HL-60 (cell line): ENCODE results near the gene SLC43A1.
"Not testable (repeated sequence)": the region's sequence is repeated elsewhere in the genome, so short reads cannot be mapped to it uniquely, and the experiment has no call there.

Experiments used
- DNase-seq, 2 experiments: peaks; one replicate each; pipeline ENCODE4 v3.0.0-alpha.2; 2010 to 2020; ENCODE audit warnings: low read depth in 1 of 2, low spot score in 1 of 2
- H3K27ac ChIP-seq: fragments of 250-450 bp; sonication (Bioruptor Pico); replicated peaks from 2 replicates; pipeline ENCODE4 v1.5.1; 2020; ENCODE audit warnings: mild to moderate bottlenecking, moderate library complexity
- H3K27me3 ChIP-seq: fragments of 250-450 bp; sonication (Bioruptor Pico); 2 replicates; pipeline ENCODE4 v1.5.1; 2021; ENCODE audit warnings: mild to moderate bottlenecking, moderate library complexity; ENCODE audit not compliant: insufficient read depth, poor library complexity, severe bottlenecking
- H3K4me3 ChIP-seq: replicated peaks from 2 replicates; pipeline ENCODE4 v1.5.1; 2011; ENCODE audit warnings: mild to moderate bottlenecking, control low read depth, low read length; ENCODE audit not compliant: insufficient read depth
- GABPA ChIP-seq: IDR thresholded peaks from 2 replicates; pipeline ENCODE4 v1.6.1; 2012; ENCODE audit warnings: low read depth
- POLR2AphosphoS5 ChIP-seq: IDR thresholded peaks from 2 replicates; pipeline ENCODE4 v1.6.1; 2012; ENCODE audit warnings: low read depth
- SPI1 ChIP-seq: IDR thresholded peaks from 2 replicates; pipeline ENCODE4 v1.6.1; 2012; ENCODE audit warnings: low read depth, mild to moderate bottlenecking, borderline replicate concordance
- TF ChIP-seq, protein P1 (sequence below): IDR thresholded peaks from 2 replicates; pipeline ENCODE4 v1.6.1; 2012; ENCODE audit warnings: low read depth; ENCODE audit not compliant: insufficient replicate concordance
- TF ChIP-seq, protein P2 (sequence below): IDR thresholded peaks from one replicate; pipeline ENCODE4 v1.5.1; 2011; ENCODE audit warnings: low read length, control low read depth, inconsistent platforms; ENCODE audit not compliant: insufficient read depth

SLC43A1 gene

DNA sequence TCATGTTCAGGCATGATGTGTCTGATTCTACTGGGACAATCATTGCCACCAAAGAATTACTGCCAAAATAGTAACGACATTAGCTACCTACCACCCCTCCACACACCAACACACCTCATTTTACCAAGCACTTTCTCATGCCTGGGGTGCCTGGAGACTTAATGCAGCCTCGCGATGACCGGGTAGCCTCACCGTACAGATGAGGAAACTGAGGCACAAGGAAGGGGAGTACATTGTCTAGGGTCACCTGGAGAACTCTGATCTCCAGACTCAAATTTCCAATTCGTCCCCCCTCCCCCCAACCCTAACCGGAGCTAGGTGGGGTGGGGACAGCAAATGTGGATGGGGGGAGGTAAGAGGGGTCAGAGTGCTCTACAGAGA lies 57.9 kb downstream of the SLC43A1 start:
- TF ChIP-seq, protein P1, sequence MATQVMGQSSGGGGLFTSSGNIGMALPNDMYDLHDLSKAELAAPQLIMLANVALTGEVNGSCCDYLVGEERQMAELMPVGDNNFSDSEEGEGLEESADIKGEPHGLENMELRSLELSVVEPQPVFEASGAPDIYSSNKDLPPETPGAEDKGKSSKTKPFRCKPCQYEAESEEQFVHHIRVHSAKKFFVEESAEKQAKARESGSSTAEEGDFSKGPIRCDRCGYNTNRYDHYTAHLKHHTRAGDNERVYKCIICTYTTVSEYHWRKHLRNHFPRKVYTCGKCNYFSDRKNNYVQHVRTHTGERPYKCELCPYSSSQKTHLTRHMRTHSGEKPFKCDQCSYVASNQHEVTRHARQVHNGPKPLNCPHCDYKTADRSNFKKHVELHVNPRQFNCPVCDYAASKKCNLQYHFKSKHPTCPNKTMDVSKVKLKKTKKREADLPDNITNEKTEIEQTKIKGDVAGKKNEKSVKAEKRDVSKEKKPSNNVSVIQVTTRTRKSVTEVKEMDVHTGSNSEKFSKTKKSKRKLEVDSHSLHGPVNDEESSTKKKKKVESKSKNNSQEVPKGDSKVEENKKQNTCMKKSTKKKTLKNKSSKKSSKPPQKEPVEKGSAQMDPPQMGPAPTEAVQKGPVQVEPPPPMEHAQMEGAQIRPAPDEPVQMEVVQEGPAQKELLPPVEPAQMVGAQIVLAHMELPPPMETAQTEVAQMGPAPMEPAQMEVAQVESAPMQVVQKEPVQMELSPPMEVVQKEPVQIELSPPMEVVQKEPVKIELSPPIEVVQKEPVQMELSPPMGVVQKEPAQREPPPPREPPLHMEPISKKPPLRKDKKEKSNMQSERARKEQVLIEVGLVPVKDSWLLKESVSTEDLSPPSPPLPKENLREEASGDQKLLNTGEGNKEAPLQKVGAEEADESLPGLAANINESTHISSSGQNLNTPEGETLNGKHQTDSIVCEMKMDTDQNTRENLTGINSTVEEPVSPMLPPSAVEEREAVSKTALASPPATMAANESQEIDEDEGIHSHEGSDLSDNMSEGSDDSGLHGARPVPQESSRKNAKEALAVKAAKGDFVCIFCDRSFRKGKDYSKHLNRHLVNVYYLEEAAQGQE, result no peak
- TF ChIP-seq, protein P2, sequence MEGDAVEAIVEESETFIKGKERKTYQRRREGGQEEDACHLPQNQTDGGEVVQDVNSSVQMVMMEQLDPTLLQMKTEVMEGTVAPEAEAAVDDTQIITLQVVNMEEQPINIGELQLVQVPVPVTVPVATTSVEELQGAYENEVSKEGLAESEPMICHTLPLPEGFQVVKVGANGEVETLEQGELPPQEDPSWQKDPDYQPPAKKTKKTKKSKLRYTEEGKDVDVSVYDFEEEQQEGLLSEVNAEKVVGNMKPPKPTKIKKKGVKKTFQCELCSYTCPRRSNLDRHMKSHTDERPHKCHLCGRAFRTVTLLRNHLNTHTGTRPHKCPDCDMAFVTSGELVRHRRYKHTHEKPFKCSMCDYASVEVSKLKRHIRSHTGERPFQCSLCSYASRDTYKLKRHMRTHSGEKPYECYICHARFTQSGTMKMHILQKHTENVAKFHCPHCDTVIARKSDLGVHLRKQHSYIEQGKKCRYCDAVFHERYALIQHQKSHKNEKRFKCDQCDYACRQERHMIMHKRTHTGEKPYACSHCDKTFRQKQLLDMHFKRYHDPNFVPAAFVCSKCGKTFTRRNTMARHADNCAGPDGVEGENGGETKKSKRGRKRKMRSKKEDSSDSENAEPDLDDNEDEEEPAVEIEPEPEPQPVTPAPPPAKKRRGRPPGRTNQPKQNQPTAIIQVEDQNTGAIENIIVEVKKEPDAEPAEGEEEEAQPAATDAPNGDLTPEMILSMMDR, result no peak
- TF ChIP-seq SPI1 (no peak), POLR2AphosphoS5 (no peak), GABPA (no peak)
- H3K27me3 ChIP-seq, result no peaks in the 10 kb centered on the region
- no peak overlapping the region for H3K27ac ChIP-seq
- DNase-seq, result no peak
- H3K4me3 ChIP-seq, result no peak overlapping the region

DNA sequence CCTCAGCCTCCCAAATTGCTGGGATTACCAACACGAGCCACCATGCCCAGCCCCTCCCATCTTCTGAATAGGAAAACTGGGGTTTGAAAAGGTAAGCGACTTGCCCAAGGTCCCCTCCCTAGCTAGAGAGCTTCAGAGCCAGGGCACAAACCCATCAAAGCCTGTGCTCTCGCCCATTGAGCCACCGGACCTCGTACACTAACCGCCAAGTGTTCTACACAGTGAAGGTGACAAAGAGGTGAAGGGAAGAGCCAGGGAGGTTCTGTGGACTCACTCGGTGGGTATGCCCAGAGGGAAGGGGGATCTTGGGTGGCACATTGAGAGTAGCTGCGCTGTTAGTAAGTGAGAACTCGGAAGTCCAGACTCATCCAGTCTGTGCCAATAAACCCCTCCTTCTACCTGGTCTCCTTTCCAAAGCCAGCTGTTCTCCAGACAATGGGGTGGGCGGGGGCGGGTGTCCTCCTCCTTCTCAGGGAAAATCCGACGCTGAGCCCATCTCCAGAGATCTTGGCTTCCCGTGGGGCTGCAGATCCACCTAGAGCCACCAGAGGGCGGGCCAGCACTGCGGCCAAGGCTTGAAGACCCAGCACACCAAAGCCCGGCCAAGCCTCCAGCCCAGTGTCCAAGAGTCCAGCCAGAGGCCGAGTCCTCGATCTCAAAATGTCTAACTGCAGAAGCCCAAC lies 58.4 kb downstream of the SLC43A1 start:
- Histone ChIP-seq H3K4me3 (no peak overlapping the region), H3K27me3 (no peaks in the 10 kb centered on the region), H3K27ac (no peak overlapping the region)
- peak in 1 of 2 experiments; percentile 74 for DNase-seq
- TF ChIP-seq, protein P2, result peak; percentile 98
- no peak for TF ChIP-seq SPI1

DNA sequence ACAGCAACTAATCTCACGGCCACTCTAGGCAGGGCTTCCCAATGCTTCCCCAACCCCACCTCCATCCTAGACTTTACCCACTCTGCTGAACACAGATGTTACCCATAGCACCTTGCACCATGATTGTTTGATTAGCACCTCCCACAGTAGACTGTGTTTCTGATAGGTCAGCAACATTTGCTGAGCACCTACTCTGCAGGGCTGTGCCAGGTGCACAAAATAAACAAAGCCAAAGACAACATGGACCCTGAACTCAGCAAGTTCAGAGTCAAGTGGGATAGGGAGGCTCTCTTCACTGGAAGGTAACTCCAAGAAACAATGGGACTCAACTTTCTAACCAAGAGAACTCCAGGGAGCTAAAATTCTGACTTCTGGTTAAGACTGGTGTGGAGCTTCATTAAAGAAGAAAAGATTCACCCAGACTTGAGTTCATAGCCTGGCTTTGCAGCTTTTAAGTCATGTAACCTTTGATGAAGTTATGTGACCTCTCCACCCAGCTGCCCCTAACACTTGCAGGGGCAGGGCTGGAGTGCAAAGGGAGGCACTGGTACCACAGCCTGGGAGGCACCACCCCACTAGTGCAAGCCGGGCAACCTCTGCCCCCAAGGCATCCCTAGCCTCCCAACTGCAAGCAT lies 61.8 kb downstream of the SLC43A1 start:
- no peak for DNase-seq
- TF ChIP-seq GABPA (no peak), SPI1 (no peak), POLR2AphosphoS5 (no peak)
- TF ChIP-seq, protein P1, result no peak
- TF ChIP-seq, protein P2, result no peak
- Histone ChIP-seq H3K4me3 (no peak overlapping the region), H3K27me3 (no peaks in the 10 kb centered on the region), H3K27ac (no peak overlapping the region)

DNA sequence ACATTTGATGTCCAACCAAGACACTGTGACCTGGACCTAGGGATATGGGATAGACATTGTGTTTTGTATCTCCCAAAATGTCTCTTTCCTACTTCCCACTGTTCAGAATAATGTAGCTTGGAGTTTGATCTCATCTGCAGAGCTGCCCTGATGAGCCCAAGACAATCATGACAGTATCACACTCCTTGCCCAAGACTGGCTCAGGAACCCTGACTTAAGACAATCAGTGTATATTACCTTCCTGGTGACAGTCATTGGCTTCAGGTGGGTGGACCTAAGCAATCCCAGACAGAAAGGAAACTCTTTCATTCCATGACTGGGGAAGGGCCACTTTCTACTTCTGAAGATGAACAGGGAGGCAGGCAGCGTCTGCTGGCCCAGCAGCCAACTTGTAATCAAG lies 69.4 kb downstream of the SLC43A1 start:
- DNase-seq, result no peak
- no peak overlapping the region for H3K27ac ChIP-seq
- TF ChIP-seq, protein P2, result no peak
- no peaks in the 10 kb centered on the region for H3K27me3 ChIP-seq
- no peak overlapping the region for H3K4me3 ChIP-seq

DNA sequence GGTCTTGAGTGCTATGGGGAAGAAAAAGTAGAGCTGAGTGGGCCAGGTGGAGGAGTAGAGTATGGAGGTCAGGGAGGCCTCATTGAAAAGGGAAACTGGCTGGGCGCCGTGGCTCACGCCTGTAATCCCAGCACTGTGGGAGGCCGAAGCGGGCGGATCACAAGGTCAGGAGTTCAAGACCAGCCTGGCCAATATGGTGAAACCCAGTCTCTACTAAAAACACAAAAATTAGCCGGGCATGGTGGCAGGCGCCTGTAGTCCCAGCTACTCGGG lies 70.4 kb downstream of the SLC43A1 start:
- H3K27ac ChIP-seq, H3K4me3 ChIP-seq, DNase-seq, H3K27me3 ChIP-seq: not testable (repeated sequence)
